Thoracic aorta (tissue), 2 donors: ENCODE results near the gene EGFLAM. TPM values are rescaled to one million over a fixed set of nuclear protein-coding genes. Genes with fewer than 3 reads are reported as not detected.
A peak's percentile ranks its signal among the peaks of the same experiment; 100 is the strongest.

ENCODE experiments used
- ATAC-seq: fragments of 150-250 bp; one replicate; pipeline ENCODE4 v1.8.0; 2017; ENCODE audit warnings: low read depth; ENCODE audit not compliant: insufficient number of reproducible peaks, low FRiP score
- DNase-seq: peaks from one replicate; pipeline ENCODE4 v3.0.0-alpha.2; 2020; ENCODE audit warnings: low spot score
- H3K27ac ChIP-seq, 2 donors: fragments of 200-600 bp; sonication (generic); 1 replicate in 1 of 2; 2 replicates in 1 of 2; pipeline ENCODE4 v1.5.1; 2016; ENCODE audit warnings: mild to moderate bottlenecking in 2 of 2, moderate library complexity in 2 of 2
- H3K27me3 ChIP-seq: fragments of 200-600 bp; sonication (generic); replicated peaks from 2 replicates; pipeline ENCODE4 v1.6.0; 2016; ENCODE audit warnings: mild to moderate bottlenecking; ENCODE audit not compliant: insufficient read depth
- H3K36me3 ChIP-seq: fragments of 200-600 bp; sonication (generic); one replicate; pipeline ENCODE4 v1.5.1; 2016
- H3K4me1 ChIP-seq, 2 donors: fragments of 200-600 bp; sonication (generic); 1 replicate in 1 of 2; 2 replicates in 1 of 2; pipeline versions ENCODE4 v1.5.1 to v1.6.0; 2016; ENCODE audit warnings: low read depth in 2 of 2, mild to moderate bottlenecking in 1 of 2; ENCODE audit not compliant: control insufficient read depth in 1 of 2
- H3K4me3 ChIP-seq: fragments of 200-600 bp; sonication (generic); 2 replicates; pipeline ENCODE4 v1.5.1; 2016; ENCODE audit warnings: mild to moderate bottlenecking
- H3K9me3 ChIP-seq: fragments of 200-600 bp; sonication (generic); 2 replicates; pipeline ENCODE4 v1.5.1; 2016
- CTCF ChIP-seq: fragments of 200-600 bp; sonication (generic); IDR thresholded peaks from one replicate; pipeline ENCODE4 v1.5.1; 2019; ENCODE audit warnings: antibody characterized with exemption
- total RNA-seq, 2 donors: library from RNA; depleted of rRNA; stranded (reverse); fragments of >200 nt; gene quantifications; one replicate each; pipeline versions ENCODE4 v1.1.0 to v1.2.3, GENCODE V29; 2016

Gene EGFLAM
- total RNA-seq: 10 to 100 TPM; 10.7 to 23.4 TPM

GRCh38 chr5:38258319-38259061 is at the start of gene EGFLAM:
EGFLAM (plus strand) TSS chr5:38258559; CDS start chr5:38258755, 196 bp downstream.
- Histone ChIP-seq H3K4me3 (peak within 1 kb of the TSS; percentile 69), H3K27me3 (peaks cover 11% of the 10 kb centered on the region), H3K4me1 (peaks cover 14 to 22% of the 10 kb centered on the region in 2 donors), H3K36me3 (no peaks in the 10 kb centered on the region), H3K27ac (no peak within 1 kb of the TSS), H3K9me3 (no peaks in the 10 kb centered on the region)
- peak; percentile 14 for TF ChIP-seq CTCF
- DNase-seq (no peak), ATAC-seq (no peak)

- DNase-seq (no peak), ATAC-seq (no peak)
- no peaks in the 10 kb centered on the region for H3K36me3 ChIP-seq
- no peak overlapping the region for H3K4me3 ChIP-seq
- H3K27ac ChIP-seq: no peak overlapping the region
- no peak for TF ChIP-seq CTCF
- no peaks in the 10 kb centered on the region for H3K4me1 ChIP-seq
- no peaks in the 10 kb centered on the region for H3K9me3 ChIP-seq
- no peaks in the 10 kb centered on the region for H3K27me3 ChIP-seq
These were observed 49.5 kb upstream of the EGFLAM start for GRCh38 chr5:38208782-38209378.

- no peak for TF ChIP-seq CTCF
These were observed 47.5 kb upstream of the EGFLAM start for GRCh38 chr5:38210676-38211353.

GRCh38 chr5:38211354-38211710 is 47.0 kb upstream of the EGFLAM start:
- H3K27me3 ChIP-seq: no peaks in the 10 kb centered on the region

More at GRCh38 chr5:38210676-38211353, 47.5 kb upstream of the EGFLAM start:
- Histone ChIP-seq H3K27ac (no peak overlapping the region), H3K4me1 (no peaks in the 10 kb centered on the region), H3K4me3 (no peak overlapping the region), H3K9me3 (no peaks in the 10 kb centered on the region), H3K27me3 (no peaks in the 10 kb centered on the region), H3K36me3 (no peaks in the 10 kb centered on the region)
- DNase-seq (no peak), ATAC-seq (no peak)

More at GRCh38 chr5:38211354-38211710, 47.0 kb upstream of the EGFLAM start:
- H3K36me3 ChIP-seq: no peaks in the 10 kb centered on the region
- H3K9me3 ChIP-seq: no peaks in the 10 kb centered on the region
- ATAC-seq (no peak), DNase-seq (no peak)
- no peak overlapping the region for H3K4me3 ChIP-seq
- H3K4me1 ChIP-seq: no peaks in the 10 kb centered on the region
- no peak for TF ChIP-seq CTCF
- H3K27ac ChIP-seq: no peak overlapping the region
